ENCODE measurements around the gene EXOC6B.

EXOC6B gene

DNA sequence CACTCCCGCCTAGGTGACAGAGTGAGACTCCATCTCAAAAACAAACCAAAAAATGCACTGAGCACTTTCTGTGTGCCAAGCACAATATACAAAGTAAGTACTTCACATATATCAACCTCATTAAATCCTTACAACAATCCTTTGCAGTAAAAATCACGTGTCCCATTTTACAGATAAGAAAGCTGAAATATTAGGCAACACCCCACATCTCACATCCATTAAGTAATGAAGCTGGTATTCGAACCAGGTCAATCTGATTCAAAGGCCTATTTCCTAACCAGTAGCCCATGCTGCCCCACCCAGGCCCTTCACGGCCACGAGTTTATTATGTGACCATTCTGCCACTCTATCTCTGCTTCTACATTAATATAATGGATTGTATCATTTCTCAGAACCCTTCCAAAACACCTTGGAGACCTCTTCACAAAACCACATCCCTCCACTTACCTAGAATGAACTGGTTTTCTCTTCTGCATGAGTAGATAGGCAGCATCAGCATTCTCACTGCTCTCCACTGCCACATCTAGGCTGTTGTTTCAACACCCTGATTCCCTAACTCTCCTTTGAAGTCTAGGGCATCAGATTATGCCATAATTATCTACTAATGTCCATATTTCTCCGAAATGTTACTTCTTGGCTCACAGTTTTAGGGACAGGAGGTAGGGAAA is 3.1 kb upstream of the EXOC6B start:
- FAIRE-seq: no peak

DNA sequence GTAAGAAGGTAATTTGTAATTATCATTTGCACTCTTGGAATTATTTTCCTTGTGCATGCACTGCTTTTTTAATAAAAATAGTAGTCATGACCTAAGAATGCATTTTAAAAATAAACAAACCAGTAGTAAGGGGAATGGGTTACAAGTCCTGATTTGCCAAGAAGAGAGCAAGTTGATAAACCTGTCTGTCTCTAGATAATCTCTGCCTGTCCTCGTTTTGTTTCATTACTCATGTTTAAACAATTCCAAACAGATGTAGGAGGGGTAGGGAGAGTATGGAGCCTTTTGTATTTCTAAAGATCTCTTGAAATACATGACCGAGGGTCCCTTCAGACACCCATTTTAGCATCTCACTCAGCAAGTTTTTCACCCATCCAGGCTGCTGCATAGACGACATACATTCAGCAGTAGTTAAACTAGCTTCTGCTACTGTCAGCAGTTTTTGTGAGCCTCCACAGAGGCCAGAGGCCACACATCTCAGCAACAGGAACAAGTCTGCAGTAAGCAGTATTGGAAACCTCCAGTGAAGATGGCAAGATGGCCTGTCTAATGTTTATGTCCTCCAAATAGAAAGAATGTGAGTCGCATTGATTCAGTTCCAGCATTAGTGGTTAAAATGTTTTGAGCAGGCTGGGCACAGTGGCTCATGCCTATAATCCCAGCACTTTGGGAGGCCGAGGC is 2.3 kb upstream of the EXOC6B start:
- no peak for FAIRE-seq

DNA sequence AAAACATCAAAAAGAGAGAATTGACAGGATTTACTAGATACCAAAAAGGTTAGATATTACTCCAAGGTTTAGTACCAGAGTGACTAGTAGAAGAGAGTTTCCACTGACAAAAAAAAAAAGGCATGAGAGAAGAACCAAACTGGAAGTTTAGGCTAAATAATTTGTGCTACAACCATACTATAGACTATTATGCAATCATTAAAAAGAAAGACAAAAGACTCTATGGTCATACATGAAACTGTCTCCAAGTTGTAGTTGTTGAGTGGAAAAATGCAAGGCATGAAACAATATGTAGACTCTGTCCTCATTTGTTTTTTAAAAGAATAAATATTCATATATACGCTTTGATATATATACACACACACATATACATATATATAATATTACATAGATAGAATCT is 1.7 kb upstream of the EXOC6B start:
- no peak for FAIRE-seq

DNA sequence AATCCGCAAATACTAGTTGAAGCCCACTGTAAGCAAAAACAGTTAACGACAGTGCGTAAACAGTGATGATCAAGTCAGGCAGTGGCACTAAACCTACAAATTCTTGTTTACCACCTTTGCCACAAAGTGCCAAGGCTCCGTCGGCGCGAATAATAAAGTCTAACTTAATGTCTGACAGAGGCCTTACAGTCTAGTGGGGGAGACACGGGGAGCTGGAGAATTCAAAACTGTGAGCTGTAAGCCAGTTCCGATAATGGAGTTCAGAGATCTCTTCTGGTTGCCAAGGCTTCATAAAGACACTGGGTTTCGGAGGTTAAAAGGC is 284 bp upstream of the EXOC6B start:
- FAIRE-seq: no peak

DNA sequence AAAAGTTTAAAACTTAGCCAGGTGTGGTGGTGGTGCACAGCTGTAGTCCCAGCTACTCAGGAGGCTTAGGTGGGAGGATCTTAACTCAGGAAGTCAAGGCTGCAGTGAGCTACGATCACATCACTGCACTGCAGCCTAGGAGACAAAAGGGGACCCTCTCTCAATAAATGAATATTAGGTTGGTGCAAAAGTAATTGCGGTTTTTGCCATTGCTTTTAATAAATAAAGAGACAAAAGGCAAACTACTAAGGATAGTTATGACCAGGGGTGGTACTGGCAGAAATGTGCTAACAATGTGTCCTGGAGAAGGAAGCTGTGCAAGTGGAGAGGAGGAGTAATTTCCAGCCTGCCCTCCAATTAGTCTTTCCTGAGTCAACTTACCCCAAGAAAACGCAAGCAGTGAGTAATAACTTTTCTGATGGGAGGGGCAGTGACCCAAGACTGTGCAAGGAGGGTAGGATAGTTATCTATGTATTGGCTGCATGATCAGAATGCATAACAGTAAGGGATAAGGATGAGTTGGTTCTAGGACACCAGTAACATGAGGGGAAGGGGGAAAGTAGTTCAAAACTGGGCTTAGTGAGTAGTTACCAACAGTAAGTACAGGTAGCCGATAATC is 1.5 kb downstream of the EXOC6B start:
- no peak for FAIRE-seq

DNA sequence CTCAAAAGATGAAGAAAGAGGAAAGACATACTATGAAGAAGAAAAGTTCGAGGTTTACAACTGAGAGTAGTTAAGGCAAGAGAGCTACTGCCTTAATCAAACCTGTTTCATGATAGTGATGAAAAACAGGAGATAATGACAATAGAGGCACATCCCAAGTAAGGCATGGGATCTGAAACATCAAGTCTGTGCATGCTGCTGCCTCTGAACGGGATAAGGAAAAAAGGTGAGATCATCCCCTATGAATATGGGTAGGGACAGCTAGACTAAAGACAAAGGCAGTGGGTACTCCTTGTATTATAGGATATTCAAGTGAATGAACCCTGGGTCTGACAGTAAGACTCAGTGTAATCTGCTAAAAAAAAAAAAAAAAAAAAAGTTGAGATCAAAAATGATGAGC is 3.0 kb downstream of the EXOC6B start:
- no peak for FAIRE-seq

DNA sequence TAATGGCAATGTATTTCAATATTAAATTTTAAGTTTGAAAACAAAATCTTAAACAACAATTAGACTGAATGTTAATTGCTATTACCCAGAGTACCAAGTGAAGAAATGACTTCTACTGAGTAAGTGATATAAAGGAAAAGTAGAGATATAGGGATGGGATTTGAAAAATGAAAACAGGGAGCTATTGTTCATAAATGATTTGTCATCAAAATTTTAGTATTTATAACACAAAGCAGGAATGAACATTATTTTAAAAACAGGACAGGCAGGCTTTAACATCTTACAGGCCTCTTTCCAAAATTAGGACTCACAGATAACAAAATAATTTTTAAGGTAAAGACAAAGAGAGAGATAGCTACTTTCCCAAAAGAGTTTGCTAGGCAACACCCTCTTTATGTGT is 3.9 kb downstream of the EXOC6B start:
- no peak for FAIRE-seq

DNA sequence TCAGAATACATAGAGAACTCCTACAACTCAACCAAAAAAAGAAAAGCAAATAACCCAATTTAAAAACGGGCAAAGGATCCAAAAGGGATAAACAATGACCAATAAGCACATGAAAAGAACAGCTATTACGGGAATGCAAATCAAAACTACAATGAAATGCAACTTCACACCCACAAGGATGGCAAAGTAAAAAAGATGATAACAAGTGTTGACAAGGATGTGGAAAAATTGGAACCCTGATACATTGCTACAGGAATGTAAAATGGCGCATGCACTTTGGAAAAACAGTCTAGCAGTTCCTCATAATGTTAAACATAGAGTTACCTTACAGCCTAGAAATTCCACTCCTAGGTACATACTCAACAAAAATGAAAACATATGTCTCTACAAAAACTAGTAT is 4.7 kb downstream of the EXOC6B start:
- FAIRE-seq: no peak

DNA sequence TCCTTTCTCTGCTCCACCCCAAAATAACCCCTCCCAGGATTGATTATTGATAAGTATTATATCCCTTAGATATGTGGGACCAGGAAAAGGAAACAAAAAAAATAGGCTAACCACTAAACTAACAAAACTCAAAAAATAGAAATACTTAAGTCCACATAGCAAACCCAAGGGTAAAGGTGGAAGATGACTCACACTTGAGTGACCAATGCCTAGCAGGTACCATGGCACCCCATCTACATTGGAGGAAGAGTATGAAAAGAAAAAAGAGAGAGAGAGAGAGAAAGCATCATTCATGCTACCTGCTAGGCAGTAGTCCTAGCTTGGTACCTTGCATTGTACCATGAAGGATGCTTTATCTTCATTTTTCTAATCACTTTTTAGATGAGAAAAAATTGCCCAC is 6.3 kb downstream of the EXOC6B start:
- no peak for FAIRE-seq

DNA sequence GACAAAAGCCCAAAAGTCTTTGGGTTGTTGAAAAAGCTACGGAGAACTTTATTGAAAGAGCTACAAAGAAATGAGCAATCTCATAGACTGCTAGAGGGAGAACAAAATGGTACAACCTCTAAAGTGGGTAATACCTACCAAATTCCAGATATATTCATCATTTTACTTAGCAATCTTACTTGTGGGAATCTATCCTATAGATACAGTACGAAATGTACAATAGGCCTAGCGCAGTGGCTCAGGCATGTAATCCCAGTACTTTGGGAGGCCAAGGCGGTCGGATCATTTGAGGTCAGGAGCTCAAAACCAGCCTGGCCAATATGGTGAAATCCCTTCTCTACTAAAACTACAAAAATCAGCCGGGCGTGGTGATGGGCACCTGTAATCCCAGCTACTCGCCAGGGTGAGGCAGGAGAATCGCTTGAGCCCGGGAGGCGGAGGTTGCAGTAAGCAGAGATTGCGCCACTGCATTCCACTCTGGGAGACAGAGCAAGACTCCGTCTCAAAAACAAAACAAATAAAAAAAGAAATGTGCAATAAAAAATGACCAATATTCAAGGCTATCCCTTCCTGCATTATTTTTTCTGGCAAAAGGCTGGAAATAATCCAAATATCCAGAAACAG is 10.1 kb downstream of the EXOC6B start:
- FAIRE-seq: no peak

DNA sequence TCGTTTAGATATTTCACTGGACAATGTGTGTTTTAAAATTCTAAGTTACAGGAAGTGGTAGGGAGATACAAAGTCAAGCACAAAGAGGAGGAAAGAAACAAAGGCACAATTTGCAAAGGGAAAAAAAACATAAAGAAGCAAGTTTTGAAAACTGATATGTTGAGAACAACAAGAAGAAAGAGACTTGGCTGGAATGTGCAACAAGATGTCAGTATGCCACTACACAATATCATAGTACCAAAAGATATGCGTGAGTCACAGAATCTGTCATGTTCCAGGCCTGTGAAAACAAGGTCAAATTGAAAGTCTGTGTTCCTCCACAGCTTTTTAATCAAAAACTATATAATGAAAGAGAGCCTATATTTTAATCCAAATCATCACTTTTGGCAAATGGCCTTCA is 12.0 kb downstream of the EXOC6B start:
- FAIRE-seq: no peak

DNA sequence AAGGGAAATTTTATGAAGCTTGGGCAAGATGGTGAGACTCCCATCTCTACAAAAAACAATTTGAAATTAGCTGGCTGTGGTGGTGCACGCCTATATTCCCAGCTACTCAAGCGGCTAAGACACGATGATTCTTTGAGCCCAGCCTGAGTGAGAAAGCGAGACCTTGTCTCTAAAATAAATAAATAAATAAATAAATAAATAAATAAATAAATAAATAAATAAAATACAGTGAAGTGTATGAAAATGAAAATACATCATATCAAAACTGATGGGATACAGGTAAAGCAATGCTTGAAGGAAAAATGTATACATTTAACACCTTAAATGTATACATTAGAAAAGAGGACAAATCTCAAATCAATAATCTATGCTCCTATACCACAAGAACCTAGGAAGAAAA is 15.7 kb downstream of the EXOC6B start:
- FAIRE-seq: no peak

DNA sequence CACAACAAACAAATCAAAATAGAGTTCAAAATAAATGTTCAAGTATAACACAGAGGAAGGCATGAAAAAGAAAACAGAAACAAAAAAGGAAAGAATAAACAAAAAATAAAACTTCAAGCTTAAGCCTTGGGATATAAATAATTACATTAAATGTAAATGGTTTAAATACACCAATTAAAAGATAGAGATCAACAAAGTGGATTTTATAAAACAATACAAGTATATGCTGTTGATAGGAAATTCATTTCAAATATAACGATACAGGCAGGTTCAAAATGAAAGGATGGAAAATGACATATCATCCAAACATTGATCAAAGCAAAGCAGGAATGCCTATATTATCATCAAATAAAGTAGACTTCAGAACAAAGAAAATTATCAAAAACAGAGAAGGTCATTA is 16.7 kb downstream of the EXOC6B start:
- FAIRE-seq: no peak

DNA sequence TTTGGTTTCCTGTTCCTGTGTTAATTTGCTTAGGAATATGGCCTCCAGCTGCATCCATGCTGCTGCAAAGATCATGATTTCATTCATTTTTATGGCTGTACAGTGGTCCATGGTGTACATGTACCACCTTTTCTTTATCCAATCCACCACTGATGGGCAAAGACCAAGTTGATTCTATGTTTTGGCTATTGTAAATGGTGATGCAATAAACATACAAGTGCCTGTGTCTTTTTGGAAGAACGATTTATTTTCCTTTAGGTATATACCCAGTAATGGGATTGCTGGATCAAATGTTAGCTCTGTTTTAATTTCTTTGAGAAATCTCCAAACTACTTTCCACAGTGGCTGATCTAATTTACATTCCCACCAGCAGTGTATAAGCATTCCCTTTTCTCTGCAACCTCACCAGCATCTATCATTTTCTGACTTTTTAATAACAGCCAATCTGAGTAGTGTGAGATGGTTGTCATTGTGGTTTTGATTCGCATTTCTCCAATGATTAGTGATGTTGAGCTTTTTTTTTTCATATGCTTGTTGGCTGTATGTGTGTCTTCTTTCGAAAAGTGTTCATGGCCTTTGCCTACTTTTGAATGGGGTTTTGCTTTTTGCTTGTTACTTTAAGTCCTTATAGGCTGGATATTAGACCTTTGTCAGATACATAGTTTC is 19.4 kb downstream of the EXOC6B start:
- no peak for FAIRE-seq

DNA sequence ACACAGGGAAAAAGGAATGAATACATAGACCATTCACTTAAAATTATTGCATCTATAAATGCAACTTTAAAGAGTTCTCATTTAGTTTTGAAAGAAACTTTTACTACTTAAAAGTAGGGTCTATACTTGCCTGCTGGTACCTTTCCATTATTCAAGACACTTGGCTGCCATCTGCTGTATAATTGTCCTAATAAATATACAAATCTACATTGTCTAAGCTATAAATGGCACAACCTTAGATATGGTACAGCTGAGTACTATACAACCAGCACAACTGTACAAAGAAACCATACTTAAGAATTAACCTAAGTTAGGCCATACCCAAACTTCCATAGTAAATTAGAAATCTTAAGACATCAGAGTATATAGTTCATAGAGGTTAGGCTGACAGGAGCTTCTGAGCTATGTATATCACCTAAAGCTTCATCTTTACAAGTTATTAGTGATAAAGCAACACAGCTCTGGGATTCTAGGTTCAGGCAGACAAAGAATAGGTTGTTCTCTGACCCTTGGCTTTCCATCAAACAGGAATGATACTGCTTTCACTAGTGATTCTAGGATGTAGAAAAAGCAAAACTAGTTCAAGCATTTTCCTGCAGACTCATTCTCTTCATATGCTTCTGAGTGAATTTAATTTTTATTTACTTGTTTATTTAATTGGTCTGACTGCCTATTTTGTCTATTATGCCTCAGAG is 22.1 kb downstream of the EXOC6B start:
- FAIRE-seq: no peak

DNA sequence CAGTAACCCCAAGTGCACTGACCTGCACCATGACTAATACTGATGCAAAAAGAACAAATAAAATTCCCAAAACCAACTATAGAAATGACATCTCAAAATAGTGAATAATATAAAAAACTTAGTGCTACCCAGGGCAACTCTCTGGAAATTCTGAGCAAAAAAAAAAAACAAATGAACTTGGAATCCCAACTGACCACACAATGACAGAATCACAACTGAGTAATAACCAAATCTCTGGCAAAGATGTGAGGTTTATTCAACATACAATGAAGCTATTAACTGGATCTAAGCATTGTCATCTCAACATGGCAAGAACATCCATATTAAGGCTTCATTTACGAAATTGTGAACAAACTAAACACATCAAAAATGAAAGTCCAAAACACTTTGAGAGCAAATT is 22.7 kb downstream of the EXOC6B start:
- no peak for FAIRE-seq

DNA sequence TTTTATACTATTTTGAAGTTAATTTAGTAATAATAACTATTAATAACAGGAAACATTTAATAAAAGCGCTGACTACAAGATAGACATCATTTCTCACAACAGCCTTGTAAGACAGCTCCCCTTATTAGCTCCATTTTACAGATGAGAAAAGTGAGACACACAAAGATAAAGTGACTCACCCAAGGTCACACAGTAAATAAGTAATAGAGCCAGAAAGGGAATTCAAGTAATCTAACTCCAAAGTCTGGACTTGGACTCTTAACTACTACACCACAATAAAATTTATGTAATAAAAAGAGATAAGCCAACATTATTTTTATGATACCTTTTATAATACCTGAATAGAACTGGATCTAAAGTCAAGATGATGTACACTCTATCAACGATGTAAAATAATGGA is 25.3 kb downstream of the EXOC6B start:
- no peak for FAIRE-seq

DNA sequence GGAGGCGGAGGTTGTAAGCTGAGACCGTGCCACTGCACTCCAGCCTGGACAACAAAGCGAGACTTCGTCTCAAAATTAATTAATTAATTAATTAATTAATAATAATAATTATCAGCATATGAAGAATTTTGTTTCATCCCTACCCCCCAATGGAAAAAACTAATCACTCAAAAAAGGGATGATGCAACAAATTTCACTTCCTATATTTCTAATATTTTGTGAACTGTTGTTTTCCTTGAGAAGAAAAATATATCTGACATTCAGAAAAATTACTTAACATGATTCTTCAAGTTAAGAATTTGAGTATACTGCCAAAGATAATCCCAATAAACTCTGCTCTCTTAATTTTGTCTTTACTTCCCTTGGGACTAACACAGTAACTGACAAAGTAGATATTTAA is 28.1 kb downstream of the EXOC6B start:
- no peak for FAIRE-seq

DNA sequence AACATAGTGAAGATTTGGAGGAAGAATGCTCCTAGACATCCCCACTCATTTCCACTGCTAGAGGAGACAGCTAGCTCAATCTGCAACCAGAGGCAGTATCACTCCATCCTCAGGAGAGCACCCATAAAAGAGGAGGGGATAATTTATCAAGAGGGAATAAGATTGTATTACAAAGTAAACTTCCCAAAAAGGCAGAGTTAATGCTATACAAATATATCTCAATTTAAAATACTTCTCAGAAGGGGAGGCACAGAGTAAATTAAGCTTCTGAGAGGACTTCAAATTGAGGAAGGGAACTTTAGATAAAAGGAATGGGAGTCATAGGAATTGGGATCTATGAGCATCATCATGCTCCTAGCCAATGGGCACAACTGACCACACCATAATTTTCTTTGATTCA is 29.1 kb downstream of the EXOC6B start:
- FAIRE-seq: no peak

DNA sequence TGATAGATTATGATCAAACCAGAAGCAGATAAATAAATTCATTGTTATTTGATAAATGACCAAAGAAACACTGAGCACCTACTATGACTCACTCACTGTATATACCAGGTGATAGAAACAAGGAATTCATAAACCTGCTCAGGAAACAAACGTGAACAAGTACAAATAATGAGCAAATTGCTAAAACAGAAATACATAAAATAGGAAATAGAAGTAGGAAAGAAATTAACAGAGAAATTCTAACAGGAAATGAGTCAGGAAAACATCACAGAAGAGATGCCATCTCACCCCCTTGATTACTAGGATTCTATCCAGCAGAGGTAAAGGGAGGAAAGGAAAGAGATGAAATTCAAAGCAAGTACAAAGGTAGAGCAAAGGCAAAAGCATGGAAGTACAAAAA is 31.3 kb downstream of the EXOC6B start:
- FAIRE-seq: no peak

DNA sequence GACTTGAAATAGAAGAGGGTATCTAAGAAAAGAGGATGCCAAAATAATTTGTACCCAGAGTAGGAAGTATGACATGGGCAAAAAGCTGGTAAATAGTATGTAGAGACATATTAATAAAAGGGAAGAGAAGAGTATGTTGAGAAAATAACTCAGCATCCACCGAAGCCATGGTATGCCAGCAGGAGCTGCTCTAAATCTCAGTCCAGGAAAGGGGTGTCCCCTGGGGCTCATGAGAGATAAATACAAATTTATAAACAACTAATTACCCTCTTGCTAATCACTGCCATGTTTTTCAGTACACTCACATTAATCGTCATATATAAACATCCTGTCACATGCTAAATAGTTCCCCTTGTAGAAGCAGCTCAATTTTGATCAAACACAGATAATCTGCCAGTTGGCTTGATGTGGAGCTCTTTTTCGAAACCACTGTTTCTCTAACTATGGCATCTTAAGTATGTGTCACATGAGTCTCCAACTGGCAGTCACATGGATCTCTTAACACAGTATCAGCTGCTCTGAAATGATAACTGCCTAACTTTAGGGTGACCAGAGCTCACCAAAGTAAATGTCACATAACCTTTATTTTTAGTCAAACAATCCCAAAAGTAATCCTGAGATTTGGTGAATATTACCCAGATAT is 31.9 kb downstream of the EXOC6B start:
- FAIRE-seq: no peak

DNA sequence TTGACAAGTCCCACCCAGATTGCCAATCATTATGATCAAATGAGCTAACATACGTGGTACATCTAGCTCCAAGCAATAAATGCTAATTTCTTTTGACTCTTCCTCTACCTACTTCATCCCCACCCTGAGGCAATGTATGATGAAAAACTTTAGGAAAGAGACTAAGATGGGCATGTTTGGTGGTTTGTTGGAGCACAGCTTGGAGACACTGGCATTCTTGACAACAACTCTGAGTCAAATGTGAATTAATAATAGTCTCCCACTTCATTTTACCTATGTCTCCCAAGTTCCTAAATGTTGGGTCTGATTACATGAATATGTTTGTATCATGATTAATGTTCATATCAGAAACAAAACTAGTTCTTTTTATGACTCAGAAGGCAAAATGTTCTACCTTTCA is 36.6 kb downstream of the EXOC6B start:
- no peak for FAIRE-seq

DNA sequence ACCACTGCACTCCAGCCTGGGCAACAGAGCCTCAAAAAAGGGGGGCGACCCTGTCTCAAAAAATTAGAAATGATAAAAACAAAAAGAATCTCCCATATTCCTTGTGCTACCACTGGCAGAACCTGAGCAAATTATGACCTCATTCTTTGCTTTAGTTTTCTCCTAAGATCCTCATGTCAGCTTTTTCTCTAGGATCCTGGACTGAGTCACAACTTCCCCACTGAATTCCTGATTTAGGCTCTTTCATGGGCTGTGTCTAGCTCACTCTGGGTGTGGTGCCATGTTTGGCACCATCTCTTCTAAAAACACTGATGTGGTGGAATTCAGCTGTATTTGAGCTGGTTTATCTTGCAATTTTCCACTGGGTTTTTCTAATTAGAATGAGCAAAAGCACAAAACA is 37.1 kb downstream of the EXOC6B start:
- no peak for FAIRE-seq

Measured in islet of Langerhans (tissue), 1 donor.